ENCODE data around the gene OGFRL1.
"Not testable (repeated sequence)": the region's sequence is repeated elsewhere in the genome, so short reads cannot be mapped to it uniquely, and the experiment has no call there.

The OGFRL1 gene

GRCh38 chr6:71250099-71250602 is 38.5 kb upstream of the OGFRL1 start:
- TF ChIP-seq CTCF (IDR thresholded peaks at IDR 0.05) = no peak
- TF ChIP-seq ZFX (IDR thresholded peaks at IDR 0.05; ENCODE audit: borderline replicate concordance) = no peak

GRCh38 chr6:71252410-71252809 is 36.2 kb upstream of the OGFRL1 start:
- TF ChIP-seq CTCF (IDR thresholded peaks at IDR 0.05) = no peak
- TF ChIP-seq ZFX (IDR thresholded peaks at IDR 0.05; ENCODE audit: borderline replicate concordance) = no peak
- H3K27ac ChIP-seq = no peak overlapping the region

More at GRCh38 chr6:71250099-71250602, 38.5 kb upstream of the OGFRL1 start:
- no peak overlapping the region for H3K27ac ChIP-seq

GRCh38 chr6:71252960-71253359 is 35.7 kb upstream of the OGFRL1 start:
- H3K27ac ChIP-seq = no peak overlapping the region
- no peak for TF ChIP-seq ZFX (IDR thresholded peaks at IDR 0.05; ENCODE audit: borderline replicate concordance)
- TF ChIP-seq CTCF (IDR thresholded peaks at IDR 0.05) = no peak

GRCh38 chr6:71254323-71254722 is 34.3 kb upstream of the OGFRL1 start:
- TF ChIP-seq ZFX (IDR thresholded peaks at IDR 0.05; ENCODE audit: borderline replicate concordance) = no peak
- no peak for TF ChIP-seq CTCF (IDR thresholded peaks at IDR 0.05)

GRCh38 chr6:71258078-71258866 is 30.3 kb upstream of the OGFRL1 start:
- H3K27ac ChIP-seq = no peak overlapping the region
- TF ChIP-seq ZFX (IDR thresholded peaks at IDR 0.05; ENCODE audit: borderline replicate concordance) = no peak

More at GRCh38 chr6:71254323-71254722, 34.3 kb upstream of the OGFRL1 start:
- H3K27ac ChIP-seq = no peak overlapping the region

GRCh38 chr6:71259888-71260604 is 28.6 kb upstream of the OGFRL1 start:
- TF ChIP-seq CTCF (IDR thresholded peaks at IDR 0.05) = no peak
- no peak for TF ChIP-seq ZFX (IDR thresholded peaks at IDR 0.05; ENCODE audit: borderline replicate concordance)
- no peak overlapping the region for H3K27ac ChIP-seq

- H3K27ac ChIP-seq = no peak overlapping the region
- TF ChIP-seq ZFX (IDR thresholded peaks at IDR 0.05; ENCODE audit: borderline replicate concordance) (no peak), CTCF (IDR thresholded peaks at IDR 0.05) (no peak)
Observed at GRCh38 chr6:71262914-71263313, 25.7 kb upstream of the OGFRL1 start.

GRCh38 chr6:71266392-71266791 is 22.2 kb upstream of the OGFRL1 start:
- H3K27ac ChIP-seq = not testable (repeated sequence)

Data from 22Rv1 (cell line).